ENCODE measurements around the gene DOK5. TPM values are rescaled to one million over a fixed set of nuclear protein-coding genes. Genes with fewer than 3 reads are reported as not detected.

The DOK5 gene
- total and polyA plus RNA-seq, 7 donors, result 7.4 to 25.5 (median 13.3) TPM

- H3K36me3 ChIP-seq (ENCODE audit: insufficient read depth in 1 of 2, low read depth in 1 of 2), result no peaks in the 10 kb centered on the region
- H3K4me3 ChIP-seq, result no peak overlapping the region
- H3K9me3 ChIP-seq, result no peaks in the 10 kb centered on the region
- peaks cover 5% of the 10 kb centered on the region for H3K4me1 ChIP-seq
- DNase-seq (no peak), ATAC-seq (no peak)
- no peak for TF ChIP-seq CTCF (IDR thresholded peaks at IDR 0.05)
- H3K27ac ChIP-seq, result no peak overlapping the region
- 72 to 74% (median 72%) methylated on average over 5 of the region's 5 CpGs for WGBS, 3 donors
- no peaks in the 10 kb centered on the region for H3K27me3 ChIP-seq (ENCODE audit: insufficient read depth in 3 of 3, low read length in 2 of 3)
- intact Hi-C loops (cut with DNase I), result no loop called here
These were observed 90.8 kb downstream of the DOK5 start for GRCh38 chr20:54566031-54566688.

DNA sequence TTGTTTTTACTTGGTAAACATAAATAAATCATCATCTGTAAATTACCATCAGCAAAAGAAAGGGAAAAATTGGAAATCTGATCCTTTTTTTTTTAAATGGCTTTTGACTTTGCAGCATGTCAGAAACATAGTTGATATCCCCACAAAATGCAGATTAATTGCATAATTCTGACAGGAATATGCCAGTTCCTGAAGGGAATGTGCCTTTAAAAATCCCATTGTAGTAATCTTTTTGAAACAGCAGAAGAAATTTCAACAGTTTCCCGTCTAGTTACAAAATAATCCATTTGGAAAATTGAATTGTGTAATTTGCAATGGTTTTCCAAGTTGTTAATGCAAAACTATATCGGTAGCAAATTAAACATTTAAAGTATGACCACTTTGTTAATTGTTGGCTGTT lies 95.2 kb downstream of the DOK5 start:
- intact Hi-C loops (cut with DNase I), result no loop called here
- Histone ChIP-seq H3K4me1 (peaks cover 5% of the 10 kb centered on the region), H3K4me3 (no peak overlapping the region), H3K27me3 (ENCODE audit: insufficient read depth in 3 of 3, low read length in 2 of 3) (no peaks in the 10 kb centered on the region), H3K9me3 (no peaks in the 10 kb centered on the region), H3K36me3 (ENCODE audit: insufficient read depth in 1 of 2, low read depth in 1 of 2) (no peaks in the 10 kb centered on the region), H3K27ac (no peak overlapping the region)
- ATAC-seq (no peak), DNase-seq (no peak)
- 37 to 54% (median 47%) methylated on average over 2 of the region's 2 CpGs for WGBS, 3 donors
- no peak for TF ChIP-seq CTCF (IDR thresholded peaks at IDR 0.05)

- ATAC-seq, result no peak
- TF ChIP-seq CTCF (IDR thresholded peaks at IDR 0.05), result no peak
- Histone ChIP-seq H3K27ac (no peak overlapping the region), H3K4me3 (no peak overlapping the region), H3K27me3 (ENCODE audit: insufficient read depth in 3 of 3, low read length in 2 of 3) (no peaks in the 10 kb centered on the region), H3K36me3 (ENCODE audit: insufficient read depth in 1 of 2, low read depth in 1 of 2) (no peaks in the 10 kb centered on the region), H3K9me3 (no peaks in the 10 kb centered on the region), H3K4me1 (peaks cover 5% of the 10 kb centered on the region)
- DNase-seq, result no peak
- WGBS, 3 donors, result 87 to 90% (median 90%) methylated on average over 8 of the region's 8 CpGs
- intact Hi-C loops (cut with DNase I), result no loop called here
These were observed 97.5 kb downstream of the DOK5 start for GRCh38 chr20:54572665-54573435.

DNA sequence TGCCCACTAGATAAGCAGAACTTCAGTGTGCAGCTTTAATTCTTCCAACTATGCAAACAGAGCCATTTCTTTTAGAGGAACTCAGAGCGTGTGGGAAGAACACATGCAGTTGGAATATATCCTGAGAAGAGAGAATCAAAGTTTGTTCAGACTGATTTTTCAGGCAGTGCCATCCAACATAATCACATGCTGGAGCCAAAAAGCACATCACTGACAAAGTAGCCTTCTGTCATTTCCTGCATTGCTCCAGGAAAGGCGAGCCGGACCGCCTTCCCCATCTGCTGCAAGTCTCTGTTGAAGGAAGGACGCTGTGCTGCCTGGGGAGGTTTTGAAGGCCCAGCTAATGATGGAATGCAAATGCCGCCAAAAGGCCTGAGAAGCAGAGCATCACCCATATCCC lies 98.4 kb downstream of the DOK5 start:
- intact Hi-C loops (cut with DNase I), result no loop called here
- Histone ChIP-seq H3K4me1 (peaks cover 5% of the 10 kb centered on the region), H3K36me3 (ENCODE audit: insufficient read depth in 1 of 2, low read depth in 1 of 2) (no peaks in the 10 kb centered on the region), H3K27ac (no peak overlapping the region), H3K27me3 (ENCODE audit: insufficient read depth in 3 of 3, low read length in 2 of 3) (no peaks in the 10 kb centered on the region), H3K4me3 (no peak overlapping the region), H3K9me3 (no peaks in the 10 kb centered on the region)
- 62 to 66% (median 64%) methylated on average over 6 of the region's 6 CpGs for WGBS, 3 donors
- DNase-seq (no peak), ATAC-seq (no peak)
- no peak for TF ChIP-seq CTCF (IDR thresholded peaks at IDR 0.05)
